OCI-LY7 (cell line): ENCODE results near the gene PLA1A. TPM values are rescaled to one million over a fixed set of nuclear protein-coding genes. Genes with fewer than 3 reads are reported as not detected.

ENCODE experiments used
- BruUV-seq: library from RNA; stranded (reverse); fragments of 400-500 nt; replicated peaks from 2 replicates; lab custom pipeline; 2021; lab: Mats Ljungman, UMichigan
- CTCF ChIA-PET: fragments of 300-600 bp; sonication (Branson Sonifier 250); formaldehyde crosslinking; loops from one replicate; lab custom pipeline; 2022; ENCODE audit warnings: antibody characterized with exemption; ENCODE audit not compliant: unreplicated experiment; lab: Charles Lee
- POLR2A ChIA-PET: fragments of 300-600 bp; sonication (Branson Sonifier 250); formaldehyde crosslinking; loops from one replicate; lab custom pipeline; 2022; ENCODE audit warnings: antibody characterized with exemption; lab: Charles Lee
- DNase-seq: peaks from one replicate; pipeline ENCODE4 v3.0.0-alpha.2; 2015; ENCODE audit warnings: low spot score
- H2AFZ ChIP-seq: fragments of 200-600 bp; sonication (generic), shearing (Covaris generic); 2 replicates; pipeline ENCODE4 v1.6.1; 2014; ENCODE audit warnings: mild to moderate bottlenecking, antibody characterized with exemption, low read length, moderate library complexity
- H3K27ac ChIP-seq: fragments of 200-600 bp; sonication (generic); 2 replicates; pipeline ENCODE4 v1.5.1; 2014; ENCODE audit warnings: mixed run types, low read depth, mild to moderate bottlenecking, moderate library complexity, low read length, inconsistent platforms; ENCODE audit not compliant: poor library complexity, severe bottlenecking
- H3K36me3 ChIP-seq: fragments of 200-600 bp; sonication (generic); 2 replicates; pipeline ENCODE4 v1.6.1; 2014; ENCODE audit warnings: mild to moderate bottlenecking, antibody characterized with exemption, low read length, moderate library complexity, mixed read lengths; ENCODE audit not compliant: insufficient read depth
- H3K4me1 ChIP-seq: fragments of 200-600 bp; sonication (generic); 2 replicates; pipeline ENCODE4 v1.5.1; 2014; ENCODE audit warnings: mild to moderate bottlenecking, low read length; ENCODE audit not compliant: insufficient read depth, poor library complexity, severe bottlenecking
- H3K4me2 ChIP-seq: fragments of 200-600 bp; sonication (generic); 2 replicates; pipeline ENCODE4 v1.6.1; 2014; ENCODE audit warnings: mild to moderate bottlenecking, low read length
- H3K4me3 ChIP-seq: fragments of 200-600 bp; sonication (generic); 2 replicates; pipeline ENCODE4 v1.5.1; 2014; ENCODE audit warnings: mild to moderate bottlenecking, low read depth, low read length; ENCODE audit not compliant: poor library complexity, severe bottlenecking
- H3K79me2 ChIP-seq: fragments of 200-600 bp; sonication (generic); 2 replicates; pipeline ENCODE4 v1.6.1; 2016; ENCODE audit warnings: low read depth, mild to moderate bottlenecking, low read length, moderate library complexity, mixed read lengths; ENCODE audit not compliant: insufficient read depth
- H3K9me2 ChIP-seq: fragments of 200-600 bp; sonication (generic); 2 replicates; pipeline ENCODE4 v1.6.1; 2016; ENCODE audit warnings: mild to moderate bottlenecking, low read length, mixed read lengths; ENCODE audit not compliant: insufficient read depth
- H3K9me3 ChIP-seq: fragments of 200-600 bp; sonication (generic); 2 replicates; pipeline ENCODE4 v1.6.1; 2014; ENCODE audit warnings: mild to moderate bottlenecking, mixed run types, low read length, mixed read lengths
- H4K20me1 ChIP-seq: fragments of 200-600 bp; sonication (generic); 2 replicates; pipeline ENCODE4 v1.6.1; 2014; ENCODE audit warnings: mild to moderate bottlenecking, antibody characterized with exemption, low read length, moderate library complexity, mixed read lengths; ENCODE audit not compliant: insufficient read depth
- CTCF ChIP-seq: fragments of 200-600 bp; sonication (generic); conservative IDR thresholded peaks from 2 replicates; pipeline ENCODE4 v1.5.1; 2014; ENCODE audit warnings: mild to moderate bottlenecking, antibody characterized with exemption, low read length, moderate library complexity, mixed read lengths
- EZH2phosphoT487 ChIP-seq: fragments of 200-600 bp; sonication (generic); IDR thresholded peaks from 2 replicates; pipeline ENCODE4 v1.6.1; 2018; ENCODE audit warnings: low read depth, borderline replicate concordance, mild to moderate bottlenecking, mixed run types, antibody characterized with exemption, low read length, moderate library complexity, mixed read lengths
- intact Hi-C: fragments of 100-400 bp; cut with micrococcal nuclease; formaldehyde crosslinking; loops from one replicate; pipeline ENCODE4 v1.10.0; 2022; ENCODE audit not compliant: unreplicated experiment
- total RNA-seq, 2 experiments: library from RNA; depleted of rRNA in 1 of 2; stranded (reverse); fragments of >200 nt in 1 of 2; shearing (Covaris generic) in 1 of 2; gene quantifications; 2 replicates each; pipeline ENCODE4 v1.2.3, GENCODE V29; 2014 to 2022

PLA1A gene
- total RNA-seq, 2 experiments from 2014 or later: not detected

GRCh38 chr3:119609301-119609700 is 11.6 kb downstream of the PLA1A start:
- H3K36me3 ChIP-seq: no peaks in the 10 kb centered on the region
- H3K9me2 ChIP-seq: no peaks in the 10 kb centered on the region
- no peak overlapping the region for H3K27ac ChIP-seq
- POLR2A ChIA-PET: no interaction called here
- no peak overlapping the region for H3K4me2 ChIP-seq
- no peaks in the 10 kb centered on the region for H3K9me3 ChIP-seq
- CTCF ChIA-PET: no interaction called here
- BruUV-seq: no TSS peak
- H3K79me2 ChIP-seq: no peaks in the 10 kb centered on the region
- no peak overlapping the region for H3K4me3 ChIP-seq
- no peaks in the 10 kb centered on the region for H4K20me1 ChIP-seq
- intact Hi-C loops: no loop called here
- H2AFZ ChIP-seq: no peak overlapping the region
- H3K4me1 ChIP-seq: no peaks in the 10 kb centered on the region
- no peak for DNase-seq
- TF ChIP-seq CTCF (no peak), EZH2phosphoT487 (no peak)

- POLR2A ChIA-PET: no interaction called here
- no TSS peak for BruUV-seq
- Histone ChIP-seq H3K79me2 (no peaks in the 10 kb centered on the region), H3K9me2 (no peaks in the 10 kb centered on the region), H2AFZ (no peak overlapping the region), H3K4me1 (no peaks in the 10 kb centered on the region), H3K36me3 (no peaks in the 10 kb centered on the region), H3K4me2 (no peak overlapping the region), H3K9me3 (no peaks in the 10 kb centered on the region), H3K27ac (no peak overlapping the region), H4K20me1 (no peaks in the 10 kb centered on the region), H3K4me3 (no peak overlapping the region)
- no peak for DNase-seq
- CTCF ChIA-PET: no interaction called here
- no peak for TF ChIP-seq EZH2phosphoT487
- TF ChIP-seq CTCF: no peak
- intact Hi-C loops: no loop called here
These were observed 14.0 kb downstream of the PLA1A start for GRCh38 chr3:119611664-119612063.

GRCh38 chr3:119613201-119613600 is 15.5 kb downstream of the PLA1A start:
- intact Hi-C loops: no loop called here
- no peak overlapping the region for H3K4me3 ChIP-seq
- TF ChIP-seq CTCF: no peak
- TF ChIP-seq EZH2phosphoT487: no peak
- H3K9me3 ChIP-seq: no peaks in the 10 kb centered on the region
- DNase-seq: no peak
- H3K4me2 ChIP-seq: no peak overlapping the region
- no peaks in the 10 kb centered on the region for H3K9me2 ChIP-seq
- ChIA-PET POLR2A (no interaction called here), CTCF (no interaction called here)
- no peak overlapping the region for H2AFZ ChIP-seq
- H3K4me1 ChIP-seq: no peaks in the 10 kb centered on the region
- no peaks in the 10 kb centered on the region for H4K20me1 ChIP-seq
- no peaks in the 10 kb centered on the region for H3K36me3 ChIP-seq
- no TSS peak for BruUV-seq
- H3K79me2 ChIP-seq: no peaks in the 10 kb centered on the region
- H3K27ac ChIP-seq: no peak overlapping the region
